ENCODE results near the gene FCRL6.

Gene FCRL6

DNA sequence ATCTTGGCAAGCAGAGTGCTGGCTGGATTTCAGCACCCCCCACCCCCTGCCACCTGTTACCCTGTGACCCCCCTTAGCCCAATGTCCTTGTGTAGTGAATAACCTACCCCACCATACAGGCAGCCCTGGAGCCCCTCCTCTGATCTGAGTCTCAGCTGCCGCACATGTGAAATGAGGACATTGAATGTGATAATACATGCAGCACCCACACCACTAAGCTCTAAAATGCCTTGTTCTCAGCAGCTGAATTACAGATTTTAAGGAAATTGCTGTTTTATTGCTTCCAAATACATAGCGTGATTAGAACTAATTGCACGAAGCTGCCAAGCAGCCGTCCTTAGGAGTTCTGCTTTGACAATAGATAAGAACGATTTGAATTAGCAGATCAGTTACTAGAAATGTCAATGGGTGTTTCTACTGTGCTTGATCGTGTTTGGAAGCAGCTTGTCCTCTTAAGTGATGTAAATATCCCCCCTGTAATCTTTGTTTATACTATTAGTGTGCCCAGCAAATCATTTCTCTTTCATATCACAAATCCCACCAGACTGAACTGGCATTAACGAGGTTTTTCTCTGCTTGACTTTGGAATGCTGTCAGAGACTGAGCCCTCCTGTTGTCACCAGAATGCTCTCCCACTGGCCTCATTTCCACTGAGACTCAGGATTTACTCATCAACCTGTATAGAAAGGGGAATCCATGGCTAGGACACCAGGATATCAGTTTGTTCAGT, 29.4 kb downstream of the FCRL6 start:
- in situ Hi-C loops (cut with MboI; ENCODE audit: low sequenced_read_pairs) = no loop called here

GRCh38 chr1:159832309-159832708, 30.1 kb downstream of the FCRL6 start:
- in situ Hi-C loops (cut with MboI; ENCODE audit: low sequenced_read_pairs) = no loop called here

DNA sequence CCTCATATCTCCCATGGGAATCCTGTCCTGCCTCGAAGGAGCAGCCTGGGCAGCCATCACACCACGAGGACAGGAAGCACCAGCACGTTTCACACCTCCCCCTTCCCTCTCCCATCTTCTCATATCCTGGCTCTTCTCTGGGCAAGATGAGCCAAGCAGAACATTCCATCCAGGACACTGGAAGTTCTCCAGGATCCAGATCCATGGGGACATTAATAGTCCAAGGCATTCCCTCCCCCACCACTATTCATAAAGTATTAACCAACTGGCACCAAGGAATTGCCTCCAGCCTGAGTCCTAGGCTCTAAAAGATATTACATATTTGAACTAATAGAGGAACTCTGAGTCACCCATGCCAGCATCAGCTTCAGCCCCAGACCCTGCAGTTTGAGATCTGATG, 33.2 kb downstream of the FCRL6 start:
- in situ Hi-C loops (cut with MboI; ENCODE audit: low sequenced_read_pairs) = no loop called here

GRCh38 chr1:159835862-159836525, 33.8 kb downstream of the FCRL6 start:
- in situ Hi-C loops (cut with MboI; ENCODE audit: low sequenced_read_pairs) = no loop called here

- in situ Hi-C loops (cut with MboI; ENCODE audit: low sequenced_read_pairs) = no loop called here
These were observed 36.6 kb downstream of the FCRL6 start for GRCh38 chr1:159838715-159839114.

DNA sequence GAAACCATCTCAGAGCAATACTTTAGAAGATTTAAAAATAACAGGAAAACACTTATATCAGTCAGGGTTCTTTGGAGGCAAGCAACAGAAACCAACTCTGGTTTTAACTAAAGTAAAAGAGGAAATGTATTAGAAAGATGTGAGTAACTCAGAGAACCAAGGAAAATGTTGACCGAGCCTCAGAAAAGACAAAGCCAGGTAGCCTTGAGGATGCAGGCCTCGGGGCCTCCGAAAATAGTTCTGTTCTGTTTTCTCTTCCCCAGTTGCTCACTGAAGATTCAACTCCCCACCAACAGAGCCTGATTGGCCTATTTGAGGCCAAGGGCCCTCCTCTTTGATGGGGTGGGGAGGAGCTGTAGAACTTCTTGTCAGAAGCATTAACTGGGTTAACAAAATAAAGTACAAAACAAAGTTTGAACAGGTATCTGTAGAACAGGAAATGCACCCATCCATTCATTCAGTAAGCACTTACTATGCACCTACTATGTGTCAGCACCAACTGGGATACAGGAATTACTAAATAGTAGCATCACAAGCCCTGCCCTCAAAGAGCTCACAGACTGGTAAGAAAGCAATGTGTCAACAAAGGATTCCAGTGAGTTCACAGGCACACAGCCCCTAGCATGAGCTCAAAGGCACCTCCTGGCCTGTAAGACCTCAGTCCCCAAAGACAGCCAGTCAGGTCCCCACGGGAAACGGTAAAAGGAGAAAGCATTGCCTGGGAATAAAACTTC, 37.1 kb downstream of the FCRL6 start:
- in situ Hi-C loops (cut with MboI; ENCODE audit: low sequenced_read_pairs) = no loop called here

DNA sequence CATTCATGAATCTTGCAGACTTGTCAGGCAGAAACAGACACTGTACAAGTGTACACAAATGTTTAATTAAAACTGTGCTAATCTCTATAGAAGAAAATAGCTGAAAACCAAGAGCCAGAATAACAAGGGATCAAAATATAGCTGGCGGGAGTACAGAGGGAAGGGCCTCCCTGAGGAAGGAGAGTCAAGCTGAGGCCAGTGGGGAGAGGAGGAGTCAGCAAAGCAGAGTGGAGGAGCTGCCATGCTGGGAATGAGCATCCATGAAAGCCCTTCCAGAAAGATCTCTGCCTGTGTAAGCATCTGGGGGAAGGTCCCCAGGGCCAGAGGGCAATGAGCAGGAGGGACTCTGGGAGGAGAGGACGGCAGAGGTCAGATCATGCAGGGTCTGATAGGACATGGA, 39.6 kb downstream of the FCRL6 start:
- in situ Hi-C loops (cut with MboI; ENCODE audit: low sequenced_read_pairs) = no loop called here

DNA sequence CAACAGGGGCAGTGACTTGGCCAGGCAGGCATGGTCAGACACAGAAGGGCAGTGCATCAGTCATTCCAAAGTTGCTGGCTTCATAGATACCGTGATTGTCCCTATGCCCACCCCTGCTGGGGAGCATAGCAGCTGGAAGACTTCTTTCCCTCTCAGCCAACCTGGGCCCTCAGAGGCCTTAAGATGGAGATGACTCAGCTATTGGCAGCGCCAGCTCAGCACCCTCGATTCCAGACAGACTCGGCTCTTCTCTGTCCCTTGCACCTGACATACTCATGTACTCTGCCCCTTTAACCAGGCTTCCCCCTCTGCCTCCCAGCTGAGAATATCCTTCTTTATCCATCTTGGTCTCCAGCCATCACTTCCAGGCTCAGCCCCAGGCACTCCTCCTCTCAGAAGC, 41.3 kb downstream of the FCRL6 start:
- in situ Hi-C loops (cut with MboI; ENCODE audit: low sequenced_read_pairs) = no loop called here

- in situ Hi-C loops (cut with MboI; ENCODE audit: low sequenced_read_pairs) = no loop called here
These were observed 43.8 kb downstream of the FCRL6 start for GRCh38 chr1:159845751-159846629.

- in situ Hi-C loops (cut with MboI; ENCODE audit: low sequenced_read_pairs) = no loop called here
These were observed 45.1 kb downstream of the FCRL6 start for GRCh38 chr1:159847231-159847630.

DNA sequence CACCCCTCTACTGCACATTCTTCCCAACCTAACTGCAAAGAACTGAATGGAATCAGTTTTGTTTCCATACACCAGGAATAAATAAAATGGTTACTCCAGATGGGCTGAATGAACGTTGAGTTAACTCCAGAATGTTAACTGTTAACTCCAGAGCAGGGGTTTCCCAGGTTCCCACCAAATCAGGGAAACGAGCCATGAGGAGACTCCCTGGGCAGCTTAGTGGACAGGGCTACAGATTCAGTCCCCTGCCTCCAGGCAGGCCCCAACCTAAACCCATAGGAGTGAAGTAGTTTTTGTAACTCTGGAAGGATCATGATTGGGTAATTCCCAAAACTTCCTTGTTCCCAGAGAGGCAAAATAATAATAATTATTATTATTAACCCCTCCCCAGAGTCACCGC, 46.2 kb downstream of the FCRL6 start:
- in situ Hi-C loops (cut with MboI; ENCODE audit: low sequenced_read_pairs) = no loop called here

- in situ Hi-C loops (cut with MboI; ENCODE audit: low sequenced_read_pairs) = no loop called here
These were observed 47.6 kb downstream of the FCRL6 start for GRCh38 chr1:159849626-159850366.

DNA sequence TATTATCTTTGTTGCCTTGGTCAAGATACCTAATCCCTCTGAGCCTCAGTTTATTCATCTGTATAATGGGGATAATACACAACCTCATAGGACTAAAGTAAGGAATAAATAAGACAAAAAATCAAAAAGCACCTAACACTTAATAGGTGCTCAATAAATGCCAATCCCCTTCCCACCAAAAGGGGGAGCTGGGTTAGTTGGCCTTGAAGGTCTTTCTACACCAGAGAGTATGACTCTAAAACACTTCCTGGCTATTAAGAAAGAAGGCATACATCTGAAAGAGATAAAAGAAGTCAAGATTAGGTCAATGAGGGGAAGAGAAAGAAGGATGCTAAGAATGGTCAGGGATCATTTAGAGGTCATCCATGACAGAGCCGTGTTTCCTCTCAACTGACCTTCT, 49.2 kb downstream of the FCRL6 start:
- in situ Hi-C loops (cut with MboI; ENCODE audit: low sequenced_read_pairs) = no loop called here

GRCh38 chr1:159853417-159854115, 51.4 kb downstream of the FCRL6 start:
- in situ Hi-C loops (cut with MboI; ENCODE audit: low sequenced_read_pairs) = no loop called here

GRCh38 chr1:159854116-159854692, 52.0 kb downstream of the FCRL6 start:
- in situ Hi-C loops (cut with MboI; ENCODE audit: low sequenced_read_pairs) = no loop called here

DNA sequence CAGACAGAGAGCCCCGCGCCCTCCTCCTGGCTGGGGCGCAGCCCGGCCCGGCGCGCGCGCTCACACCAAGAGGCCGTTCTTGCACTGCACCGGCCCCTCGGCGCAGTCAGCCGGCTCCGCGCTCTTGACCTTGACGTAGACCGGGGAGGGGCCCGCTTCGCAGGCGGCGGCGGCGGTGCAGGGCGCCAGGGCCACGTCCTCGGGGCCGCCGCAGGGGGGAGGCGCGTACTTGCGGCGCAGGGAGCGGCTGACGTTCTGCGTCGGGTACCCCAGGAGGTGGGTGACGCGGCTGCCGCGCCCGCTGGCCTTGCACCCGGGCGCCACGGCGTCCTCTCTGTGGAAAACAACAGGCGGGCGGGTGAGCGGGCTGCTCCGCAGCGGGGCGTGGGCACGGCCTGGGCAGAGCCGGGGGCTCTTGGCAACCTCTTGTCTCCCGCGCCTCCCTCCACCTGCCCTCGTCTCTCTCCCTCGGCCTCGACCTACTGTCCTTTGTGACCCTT, 52.6 kb downstream of the FCRL6 start:
- in situ Hi-C loops (cut with MboI; ENCODE audit: low sequenced_read_pairs) = no loop called here

DNA sequence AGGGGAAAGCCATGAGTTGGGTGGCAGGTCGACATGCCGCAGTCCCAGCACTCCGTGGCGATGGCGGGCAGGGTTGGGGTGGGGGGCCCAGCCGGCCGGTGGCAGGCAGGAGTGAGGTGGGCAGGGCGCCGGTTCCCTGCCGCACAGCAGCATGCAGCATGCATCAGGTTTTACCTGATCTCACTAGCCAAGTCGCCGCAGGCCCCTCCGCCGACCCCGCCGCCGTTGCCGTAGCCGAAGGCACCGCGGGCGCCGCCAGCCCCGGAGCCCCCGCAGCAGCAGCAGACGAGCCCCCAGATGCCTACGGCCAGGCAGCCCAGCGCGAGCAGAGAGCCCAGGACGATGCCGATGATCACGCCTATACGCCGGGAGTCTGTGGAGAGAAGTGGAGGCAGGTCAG, 53.5 kb downstream of the FCRL6 start:
- in situ Hi-C loops (cut with MboI; ENCODE audit: low sequenced_read_pairs) = no loop called here

GRCh38 chr1:159856576-159856975, 54.4 kb downstream of the FCRL6 start:
- in situ Hi-C loops (cut with MboI; ENCODE audit: low sequenced_read_pairs) = no loop called here

GRCh38 chr1:159857889-159858288, 55.7 kb downstream of the FCRL6 start:
- in situ Hi-C loops (cut with MboI; ENCODE audit: low sequenced_read_pairs) = no loop called here
